H1 (cell line): ENCODE measurements around the gene SOAT2. TPM values are rescaled to one million over a fixed set of nuclear protein-coding genes. Genes with fewer than 3 reads are reported as not detected.

Source experiments
- CTCF ChIA-PET: fragments of 300-600 bp; sonication (Branson Sonifier 250); formaldehyde crosslinking; loops from one replicate; lab custom pipeline; 2021; ENCODE audit not compliant: partially characterized antibody; lab: Charles Lee
- POLR2A ChIA-PET: fragments of 300-600 bp; sonication (Branson Sonifier 250); formaldehyde crosslinking; loops from one replicate; lab custom pipeline; 2021; ENCODE audit warnings: inconsistent platforms; ENCODE audit not compliant: partially characterized antibody; lab: Charles Lee
- DNase-seq, 2 experiments: peaks; one replicate each; pipeline versions ENCODE4 v3.0.0 to v3.0.0-alpha.2; 2010 to 2022; ENCODE audit warnings: low spot score in 2 of 2, low read depth in 1 of 2, mixed read lengths in 1 of 2
- FAIRE-seq: peaks from 2 replicates; lab custom pipeline; 2011; peaks lifted over from hg19 to GRCh38; lab: Jason Lieb, UNC
- H2AFZ ChIP-seq: 2 replicates; pipeline ENCODE4 v1.8.1; 2012; ENCODE audit warnings: low read length, inconsistent platforms
- H2AK5ac ChIP-seq: 2 replicates; pipeline ENCODE4 v1.6.1; 2013; ENCODE audit warnings: low read depth, low read length
- H2BK120ac ChIP-seq: replicated peaks from 2 replicates; pipeline ENCODE3; 2013; ENCODE audit warnings: low read depth, low read length, inconsistent platforms
- H2BK12ac ChIP-seq: 2 replicates; pipeline ENCODE4 v1.6.1; 2013; ENCODE audit warnings: low read depth, low read length
- H2BK15ac ChIP-seq: 2 replicates; pipeline ENCODE4 v1.6.1; 2013; ENCODE audit warnings: low read length
- H2BK20ac ChIP-seq: 2 replicates; pipeline ENCODE4 v1.6.1; 2013; ENCODE audit warnings: low read length
- H2BK5ac ChIP-seq: 2 replicates; pipeline ENCODE4 v1.6.1; 2013; ENCODE audit warnings: low read depth, low read length
- H3K14ac ChIP-seq: 2 replicates; pipeline ENCODE4 v1.6.1; 2013; ENCODE audit warnings: inconsistent platforms; ENCODE audit not compliant: insufficient read length
- H3K18ac ChIP-seq: 2 replicates; pipeline ENCODE4 v1.6.1; 2013; ENCODE audit warnings: low read length; ENCODE audit errors: extremely low read depth
- H3K23ac ChIP-seq: 2 replicates; pipeline ENCODE4 v1.6.1; 2013; ENCODE audit warnings: inconsistent platforms; ENCODE audit not compliant: insufficient read length
- H3K23me2 ChIP-seq: 2 replicates; pipeline ENCODE4 v1.6.1; 2013; ENCODE audit warnings: low read depth, low read length
- H3K27ac ChIP-seq: 2 replicates; pipeline ENCODE4 v1.6.1; 2011; ENCODE audit warnings: low read depth, low read length, inconsistent platforms
- H3K27me3 ChIP-seq, 4 experiments: replicated peaks in 1 of 4; 1 replicate in 1 of 4; 2 replicates in 3 of 4; pipeline versions ENCODE4 v1.6.1 to v1.8.1; 2011 to 2013; ENCODE audit warnings: low read length in 3 of 4, mild to moderate bottlenecking in 3 of 4, inconsistent platforms in 2 of 4, mixed read lengths in 2 of 4, moderate library complexity in 1 of 4; ENCODE audit not compliant: control insufficient read depth in 3 of 4, insufficient read depth in 3 of 4; ENCODE audit errors: extremely low read depth in 1 of 4
- H3K36me3 ChIP-seq, 4 experiments: 2 replicates each; pipeline versions ENCODE4 v1.6.1 to v1.8.1; 2011 to 2013; ENCODE audit warnings: mild to moderate bottlenecking in 4 of 4, low read length in 3 of 4, moderate library complexity in 2 of 4, control low read depth in 1 of 4, inconsistent platforms in 1 of 4; ENCODE audit not compliant: insufficient read depth in 4 of 4, control insufficient read depth in 2 of 4
- H3K4ac ChIP-seq: replicated peaks from 2 replicates; pipeline ENCODE3; 2013; ENCODE audit warnings: low read length, low read depth, mixed read lengths, inconsistent platforms; ENCODE audit not compliant: insufficient read length
- H3K4me1 ChIP-seq, 4 experiments: replicated peaks in 1 of 4; 1 replicate in 1 of 4; 2 replicates in 3 of 4; pipeline versions ENCODE4 v1.6.1 to v1.8.1; 2011 to 2013; ENCODE audit warnings: low read length in 3 of 4, inconsistent platforms in 2 of 4, mixed read lengths in 1 of 4; ENCODE audit not compliant: insufficient read depth in 4 of 4, control insufficient read depth in 3 of 4
- H3K4me2 ChIP-seq, 2 experiments: 2 replicates each; pipeline versions ENCODE4 v1.6.1 to v1.8.1; 2011 to 2013; ENCODE audit warnings: low read depth in 2 of 2, low read length in 2 of 2, control low read depth in 1 of 2, inconsistent platforms in 1 of 2, mild to moderate bottlenecking in 1 of 2; ENCODE audit not compliant: insufficient read depth in 1 of 2
- H3K4me3 ChIP-seq, 4 experiments: fragments of 200-600, 300-600 bp in 1 of 4; sonication (generic), shearing (Covaris generic), sonication (Bioruptor Twin) in 1 of 4; 2 replicates each; pipeline versions ENCODE4 v1.5.1 to v1.8.1; 2011 to 2016; ENCODE audit warnings: low read length in 4 of 4, low read depth in 3 of 4, control low read depth in 2 of 4, inconsistent platforms in 2 of 4, mild to moderate bottlenecking in 2 of 4, mixed read lengths in 1 of 4, moderate library complexity in 1 of 4; ENCODE audit not compliant: insufficient read depth in 2 of 4; ENCODE audit errors: extremely low read depth in 1 of 4
- H3K56ac ChIP-seq: replicated peaks from 2 replicates; pipeline ENCODE3; 2013; ENCODE audit warnings: low read depth, mild to moderate bottlenecking, mixed read lengths, low read length, inconsistent platforms; ENCODE audit not compliant: insufficient read length
- H3K79me1 ChIP-seq: 2 replicates; pipeline ENCODE4 v1.6.1; 2013; ENCODE audit warnings: low read depth, low read length, control low read depth
- H3K79me2 ChIP-seq, 2 experiments: 2 replicates each; pipeline versions ENCODE4 v1.6.1 to v1.8.1; 2012 to 2013; ENCODE audit warnings: low read length in 2 of 2, mild to moderate bottlenecking in 2 of 2, inconsistent platforms in 1 of 2; ENCODE audit not compliant: insufficient read depth in 2 of 2, control insufficient read depth in 1 of 2
- H3K9ac ChIP-seq, 4 experiments: replicated peaks in 1 of 4; 1 replicate in 1 of 4; 2 replicates in 3 of 4; pipeline versions ENCODE4 v1.6.1 to v1.8.1; 2011 to 2013; ENCODE audit warnings: low read depth in 3 of 4, low read length in 3 of 4, control low read depth in 2 of 4, mild to moderate bottlenecking in 2 of 4, moderate library complexity in 2 of 4, inconsistent platforms in 1 of 4; ENCODE audit errors: extremely low read depth in 1 of 4
- H3K9me3 ChIP-seq, 2 experiments: 2 replicates each; pipeline versions ENCODE4 v1.6.1 to v1.8.1; 2012 to 2013; ENCODE audit warnings: mild to moderate bottlenecking in 2 of 2, moderate library complexity in 2 of 2, control low read depth in 1 of 2, inconsistent platforms in 1 of 2, low read depth in 1 of 2, low read length in 1 of 2, mixed read lengths in 1 of 2; ENCODE audit not compliant: insufficient read depth in 2 of 2
- H4K20me1 ChIP-seq, 2 experiments: replicated peaks in 1 of 2; 2 replicates each; pipeline versions ENCODE3 to v1.8.1; 2011 to 2013; ENCODE audit warnings: inconsistent platforms in 2 of 2, low read length in 2 of 2, mild to moderate bottlenecking in 1 of 2; ENCODE audit not compliant: insufficient read depth in 2 of 2, control insufficient read depth in 1 of 2
- H4K5ac ChIP-seq: 2 replicates; pipeline ENCODE4 v1.6.1; 2013; ENCODE audit warnings: low read length, low read depth, mixed read lengths, inconsistent platforms; ENCODE audit not compliant: insufficient read length
- H4K8ac ChIP-seq: 2 replicates; pipeline ENCODE4 v1.8.0; 2013; ENCODE audit warnings: mild to moderate bottlenecking, moderate library complexity, low read length, inconsistent platforms; ENCODE audit not compliant: insufficient read depth; ENCODE audit errors: extremely low read depth
- H4K91ac ChIP-seq: replicated peaks from 2 replicates; pipeline ENCODE3; 2013; ENCODE audit warnings: low read length, mixed read lengths, inconsistent platforms; ENCODE audit not compliant: insufficient read length
- BACH1 ChIP-seq: IDR thresholded peaks from 2 replicates; pipeline ENCODE4 v1.6.1; 2012; ENCODE audit warnings: low read length, improper control_type of control experiment
- BRCA1 ChIP-seq: IDR thresholded peaks from 2 replicates; pipeline ENCODE4 v1.6.1; 2012; ENCODE audit warnings: low read depth, low read length, improper control_type of control experiment
- CBX5 ChIP-seq: fragments of 300-800, 300-1000 bp; sonication (generic); IDR thresholded peaks from 2 replicates; pipeline ENCODE4 v1.7.1; 2016; ENCODE audit warnings: antibody characterized with exemption, low read length, low read depth
- EGR1 ChIP-seq: IDR thresholded peaks from 2 replicates; pipeline ENCODE4 v1.6.1; 2011; ENCODE audit warnings: low read depth, low read length, borderline replicate concordance
- EP300 ChIP-seq, 2 experiments: IDR thresholded peaks; 1 replicate in 1 of 2; 2 replicates in 1 of 2; pipeline ENCODE4 v1.6.1; 2011 to 2012; ENCODE audit warnings: low read depth in 2 of 2, low read length in 2 of 2, mild to moderate bottlenecking in 2 of 2, borderline replicate concordance in 1 of 2, inconsistent platforms in 1 of 2, moderate library complexity in 1 of 2
- KDM4A ChIP-seq: IDR thresholded peaks from one replicate; pipeline ENCODE4 v1.7.1; 2012; ENCODE audit warnings: low read depth, mild to moderate bottlenecking, moderate library complexity, low read length, inconsistent platforms; ENCODE audit not compliant: severe bottlenecking
- MAFK ChIP-seq: IDR thresholded peaks from 2 replicates; pipeline ENCODE4 v1.6.1; 2012; ENCODE audit warnings: low read depth, mild to moderate bottlenecking, improper control_type of control experiment, low read length
- PHF8 ChIP-seq: fragments of 200-600 bp; sonication (generic); conservative IDR thresholded peaks from 2 replicates; pipeline ENCODE4 v1.7.1; 2012; ENCODE audit warnings: low read depth, mild to moderate bottlenecking, inconsistent platforms, low read length, moderate library complexity
- POLR2A ChIP-seq, 2 experiments: IDR thresholded peaks; 1 replicate in 1 of 2; 2 replicates in 1 of 2; pipeline ENCODE4 v1.6.1; 2011; ENCODE audit warnings: low read depth in 2 of 2, low read length in 2 of 2, mild to moderate bottlenecking in 2 of 2; ENCODE audit errors: control extremely low read depth in 1 of 2
- RAD21 ChIP-seq, 2 experiments: IDR thresholded peaks in 1 of 2; conservative IDR thresholded peaks in 1 of 2; 2 replicates each; pipeline ENCODE4 v1.6.1; 2011; ENCODE audit warnings: low read depth in 2 of 2, low read length in 2 of 2, improper control_type of control experiment in 1 of 2, inconsistent platforms in 1 of 2, mild to moderate bottlenecking in 1 of 2, moderate library complexity in 1 of 2
- SIRT6 ChIP-seq: IDR thresholded peaks from one replicate; pipeline ENCODE4 v1.7.1; 2012; ENCODE audit warnings: low read length, inconsistent platforms
- YY1 ChIP-seq: IDR thresholded peaks from 2 replicates; pipeline ENCODE4 v1.6.1; 2011; ENCODE audit warnings: low read depth, mild to moderate bottlenecking, low read length
- polyA plus RNA-seq, 7 experiments: library from polyadenylated mRNA; depleted of rRNA in 3 of 7; stranded (reverse) in 5 of 7; unstranded in 2 of 7; fragments of >200 nt in 5 of 7; fragments of 200-250 nt in 2 of 7; gene quantifications; 1 replicate in 5 of 7; 2 replicates in 1 of 7; 4 replicates in 1 of 7; pipeline versions ENCODE4 v1.2.1 to v1.2.3, GENCODE V29; 2011 to 2013; ENCODE audit warnings: missing spikeins in 2 of 7, mixed read lengths in 2 of 7
- total RNA-seq: library from RNA; stranded (reverse); fragmentation: NEBNext Ultra II Directional; extraction: Animal tissue kit (Norgen Biotek cat#: 25700); gene quantifications from 2 replicates; pipeline ENCODE4 v1.2.1, GENCODE V29; 2021
- TF ChIP-seq, protein P1 (sequence below): IDR thresholded peaks from 2 replicates; pipeline ENCODE4 v1.6.1; 2011; ENCODE audit warnings: low read length, improper control_type of control experiment

Gene SOAT2
- total and polyA plus RNA-seq, 2 of the 8 experiments (the other 6 are each of a cell fraction or from before 2014, with no cell fraction given): 0.08 TPM; not detected in 1

- no peaks in the 10 kb centered on the region for H3K79me2 ChIP-seq
- H2BK15ac ChIP-seq: no peak overlapping the region
- no peak overlapping the region for H4K91ac ChIP-seq
- CTCF ChIA-PET: interaction anchor here (1.7 to 2.2 kb wide), 2 partner anchors 8 to 45 kb away, joined by 4 to 14 read pairs; no protein-coding TSS in a partner anchor
- H2BK120ac ChIP-seq: no peak overlapping the region
- no peak overlapping the region for H3K4me2 ChIP-seq
- no peak overlapping the region for H2AK5ac ChIP-seq
- no peak overlapping the region for H3K27ac ChIP-seq
- TF ChIP-seq, protein P1, sequence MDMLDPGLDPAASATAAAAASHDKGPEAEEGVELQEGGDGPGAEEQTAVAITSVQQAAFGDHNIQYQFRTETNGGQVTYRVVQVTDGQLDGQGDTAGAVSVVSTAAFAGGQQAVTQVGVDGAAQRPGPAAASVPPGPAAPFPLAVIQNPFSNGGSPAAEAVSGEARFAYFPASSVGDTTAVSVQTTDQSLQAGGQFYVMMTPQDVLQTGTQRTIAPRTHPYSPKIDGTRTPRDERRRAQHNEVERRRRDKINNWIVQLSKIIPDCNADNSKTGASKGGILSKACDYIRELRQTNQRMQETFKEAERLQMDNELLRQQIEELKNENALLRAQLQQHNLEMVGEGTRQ: no peak
- TF ChIP-seq PHF8 (no peak), EGR1 (no peak), CBX5 (no peak), KDM4A (no peak), RAD21 (IDR thresholded peaks at IDR 0.05 in 1 of 2, conservative IDR thresholded peaks at IDR 0.05 in 1 of 2; ENCODE audit: low read depth in 2 of 2, low read length in 2 of 2) (no peak), POLR2A (IDR thresholded peaks at IDR 0.05; ENCODE audit: control extremely low read depth in 1 of 2, low read depth in 2 of 2, low read length in 2 of 2) (no peak), EP300 (IDR thresholded peaks at IDR 0.05; ENCODE audit: borderline replicate concordance in 1 of 2, low read depth in 2 of 2, low read length in 2 of 2) (no peak), SIRT6 (no peak), YY1 (no peak), BACH1 (no peak), MAFK (no peak), BRCA1 (no peak)
- peaks cover 0 to 2% (median 0%) of the 10 kb centered on the region in 4 experiments; a peak in 2 of 7 replicates for H3K4me1 ChIP-seq
- H3K4ac ChIP-seq: no peak overlapping the region
- H3K23ac ChIP-seq: no peak overlapping the region
- no peak overlapping the region for H3K56ac ChIP-seq
- no peak overlapping the region for H3K18ac ChIP-seq
- no peak overlapping the region for H4K8ac ChIP-seq
- H2BK12ac ChIP-seq: no peak overlapping the region
- H3K79me1 ChIP-seq: no peaks in the 10 kb centered on the region
- no peak overlapping the region for H3K9ac ChIP-seq
- no peak overlapping the region for H3K14ac ChIP-seq
- H3K23me2 ChIP-seq: no peaks in the 10 kb centered on the region
- H2AFZ ChIP-seq: no peak overlapping the region
- no peak overlapping the region for H4K5ac ChIP-seq
- H2BK20ac ChIP-seq: no peak overlapping the region
- no peak overlapping the region for H3K4me3 ChIP-seq
- FAIRE-seq: no peak
- POLR2A ChIA-PET: interaction anchor here (0.6 kb wide), 1 partner anchor 296 kb away, joined by 3 read pairs; no protein-coding TSS in a partner anchor
- H3K9me3 ChIP-seq: peaks cover 0 to 1% of the 10 kb centered on the region in 2 experiments; a peak in 2 of 4 replicates
- no peaks in the 10 kb centered on the region; a peak in 1 of 7 replicates for H3K27me3 ChIP-seq
- H4K20me1 ChIP-seq: no peaks in the 10 kb centered on the region
- DNase-seq: no peak
- H2BK5ac ChIP-seq: no peak overlapping the region
- H3K36me3 ChIP-seq: no peaks in the 10 kb centered on the region
These were observed 49.1 kb downstream of the SOAT2 start for GRCh38 chr12:53152390-53152789.
